AG04449 (cell line): ENCODE measurements around the gene SREK1.

Experiments used
- CTCF ChIA-PET: fragments of 350-600 bp; formaldehyde crosslinking; extraction: SDS; loops from one replicate; lab custom pipeline; 2021; ENCODE audit warnings: antibody characterized with exemption; lab: Yijun Ruan, JAX
- POLR2A ChIA-PET: fragments of 400-600, 350-600 bp; formaldehyde crosslinking; extraction: SDS; loops from one replicate; lab custom pipeline; 2020; ENCODE audit warnings: antibody characterized with exemption, inconsistent platforms; lab: Yijun Ruan, JAX
- DNase-seq: peaks from one replicate; pipeline ENCODE4 v3.0.0-alpha.2; 2010; ENCODE audit warnings: low read depth, low spot score
- H3K4me3 ChIP-seq: 2 replicates; pipeline ENCODE4 v1.5.1; 2011; ENCODE audit warnings: low read depth, mild to moderate bottlenecking, control low read depth, low read length
- TF ChIP-seq, protein P1 (sequence below): IDR thresholded peaks from one replicate; pipeline ENCODE4 v1.5.1; 2011; ENCODE audit warnings: mild to moderate bottlenecking, moderate library complexity, low read length, control low read depth, inconsistent platforms; ENCODE audit not compliant: insufficient read depth; ENCODE audit errors: missing control alignments

The SREK1 gene

GRCh38 chr5:66170195-66170919 is 26.3 kb downstream of the SREK1 start:
- POLR2A ChIA-PET, result no interaction called here
- H3K4me3 ChIP-seq, result no peak overlapping the region
- no peak for DNase-seq
- CTCF ChIA-PET, result interaction anchor here (0.6 to 1.8 kb wide), 4 partner anchors 9 to 16 kb away, joined by 3 to 18 read pairs (median 4); no protein-coding TSS in a partner anchor
- TF ChIP-seq, protein P1, sequence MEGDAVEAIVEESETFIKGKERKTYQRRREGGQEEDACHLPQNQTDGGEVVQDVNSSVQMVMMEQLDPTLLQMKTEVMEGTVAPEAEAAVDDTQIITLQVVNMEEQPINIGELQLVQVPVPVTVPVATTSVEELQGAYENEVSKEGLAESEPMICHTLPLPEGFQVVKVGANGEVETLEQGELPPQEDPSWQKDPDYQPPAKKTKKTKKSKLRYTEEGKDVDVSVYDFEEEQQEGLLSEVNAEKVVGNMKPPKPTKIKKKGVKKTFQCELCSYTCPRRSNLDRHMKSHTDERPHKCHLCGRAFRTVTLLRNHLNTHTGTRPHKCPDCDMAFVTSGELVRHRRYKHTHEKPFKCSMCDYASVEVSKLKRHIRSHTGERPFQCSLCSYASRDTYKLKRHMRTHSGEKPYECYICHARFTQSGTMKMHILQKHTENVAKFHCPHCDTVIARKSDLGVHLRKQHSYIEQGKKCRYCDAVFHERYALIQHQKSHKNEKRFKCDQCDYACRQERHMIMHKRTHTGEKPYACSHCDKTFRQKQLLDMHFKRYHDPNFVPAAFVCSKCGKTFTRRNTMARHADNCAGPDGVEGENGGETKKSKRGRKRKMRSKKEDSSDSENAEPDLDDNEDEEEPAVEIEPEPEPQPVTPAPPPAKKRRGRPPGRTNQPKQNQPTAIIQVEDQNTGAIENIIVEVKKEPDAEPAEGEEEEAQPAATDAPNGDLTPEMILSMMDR, result no peak

DNA sequence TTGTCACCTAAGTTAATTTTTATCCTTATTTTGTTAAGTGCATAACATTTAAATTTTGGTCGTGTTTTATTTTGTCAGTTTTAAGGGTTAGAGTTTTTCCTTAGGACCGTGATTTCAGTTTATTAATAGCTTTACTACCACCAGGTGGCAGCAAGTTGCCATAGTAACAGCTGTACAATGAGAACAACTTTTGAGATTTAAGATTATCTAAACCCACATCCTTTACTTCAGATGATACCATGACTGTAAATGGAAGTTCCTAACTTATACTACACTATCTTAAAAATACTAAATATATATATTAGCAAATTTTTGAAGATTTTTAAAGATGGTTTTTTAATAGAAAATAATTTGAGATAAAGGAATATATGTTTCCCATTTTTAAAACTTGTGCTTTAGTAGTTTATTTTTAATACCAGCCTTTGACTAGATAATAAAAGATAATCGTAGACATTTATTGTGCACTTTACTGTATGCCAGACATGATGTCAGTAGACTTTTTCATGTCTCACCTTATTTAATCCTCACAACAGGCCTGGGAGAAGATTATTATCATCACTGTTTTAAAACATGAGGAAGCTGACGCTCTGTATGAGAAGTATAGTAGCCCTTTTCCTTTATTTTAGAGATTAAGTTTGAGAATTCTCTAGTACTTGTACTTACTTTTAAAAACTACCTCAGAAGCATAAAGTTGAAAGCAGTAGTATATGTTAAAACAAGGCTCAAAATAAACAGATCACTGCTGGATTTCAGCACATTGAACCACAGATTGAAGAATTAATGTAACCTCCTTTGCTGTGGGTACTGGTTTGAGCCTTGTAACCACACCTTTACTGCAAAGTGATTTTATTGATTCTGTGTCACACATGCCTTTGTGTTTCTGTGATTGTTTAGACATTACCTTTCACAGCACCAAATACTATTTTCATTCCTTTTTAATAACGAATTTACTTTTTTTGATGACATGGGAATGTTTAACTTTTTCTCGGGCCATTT is 27.5 kb downstream of the SREK1 start:
- ChIA-PET POLR2A (no interaction called here), CTCF (interaction anchor here (0.8 to 3.5 kb wide), 7 partner anchors 8 to 17 kb away, joined by 3 to 22 read pairs (median 5); no protein-coding TSS in a partner anchor)
- TF ChIP-seq, protein P1, result no peak
- H3K4me3 ChIP-seq, result no peak overlapping the region
- DNase-seq, result peak; percentile 16

GRCh38 chr5:66174338-66174737 is 30.2 kb downstream of the SREK1 start:
- DNase-seq, result no peak
- no peak overlapping the region for H3K4me3 ChIP-seq
- CTCF ChIA-PET, result interaction anchor here (0.9 to 3.5 kb wide), 4 partner anchors 10 to 132 kb away, joined by 3 to 22 read pairs (median 6); no protein-coding TSS in a partner anchor
- TF ChIP-seq, protein P1, result no peak
- POLR2A ChIA-PET, result no interaction called here

GRCh38 chr5:66178799-66179198 is 34.7 kb downstream of the SREK1 start:
- CTCF ChIA-PET, result no interaction called here

DNA sequence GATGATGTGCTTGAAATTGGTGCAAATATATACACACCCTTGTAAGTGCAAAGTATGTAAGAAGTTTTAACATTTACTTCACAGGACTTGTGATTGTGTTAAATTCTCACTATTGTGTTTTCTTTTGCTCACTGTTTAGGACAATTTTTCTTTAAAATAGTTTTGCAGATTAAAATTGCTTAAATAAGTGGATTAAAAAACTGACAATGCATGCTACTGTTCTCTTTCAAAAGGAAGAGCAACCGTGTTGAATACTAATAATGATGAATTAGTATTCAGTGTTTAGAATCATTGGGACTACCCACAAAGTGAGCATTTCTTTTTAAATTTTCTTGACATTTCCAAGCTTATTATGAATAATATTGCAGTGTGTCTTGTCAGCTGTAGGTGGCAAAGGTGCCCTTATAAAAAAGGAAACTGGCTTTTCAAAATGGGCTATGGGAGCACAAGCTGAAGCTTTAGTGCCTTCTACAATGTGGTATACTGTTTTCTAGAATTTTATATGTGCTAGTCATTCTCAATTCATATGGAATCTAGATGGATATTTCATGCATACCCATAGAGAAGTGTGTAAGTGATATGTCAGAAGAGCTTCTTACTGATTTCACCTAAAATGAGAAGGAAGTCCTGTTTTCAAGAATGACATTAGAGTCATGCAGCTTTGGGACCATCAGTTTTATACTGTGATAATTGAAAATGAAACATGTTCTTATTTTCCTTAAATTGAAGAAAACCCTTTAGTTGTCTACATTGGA is 35.4 kb downstream of the SREK1 start:
- POLR2A ChIA-PET, result no interaction called here
- TF ChIP-seq, protein P1, result no peak
- H3K4me3 ChIP-seq, result no peak overlapping the region
- CTCF ChIA-PET, result interaction anchor here (0.6 to 2.4 kb wide), 2 partner anchors 8 to 10 kb away, joined by 3 to 18 read pairs; no protein-coding TSS in a partner anchor
- no peak for DNase-seq

More at GRCh38 chr5:66178799-66179198, 34.7 kb downstream of the SREK1 start:
- H3K4me3 ChIP-seq, result no peak overlapping the region
- no peak for DNase-seq
- TF ChIP-seq, protein P1, result no peak
- POLR2A ChIA-PET, result no interaction called here
